HG02885 (cell line): ENCODE measurements around the gene GKN2.

Experiments
- ATAC-seq: cut with Tn5 transposase; IDR thresholded peaks from one replicate; pipeline ENCODE4 v1.9.1; 2021; ENCODE audit warnings: mild to moderate bottlenecking; ENCODE audit not compliant: unreplicated experiment, poor library complexity

Gene GKN2

GRCh38 chr2:68925295-68925896, 27.3 kb downstream of the GKN2 start:
- peak; percentile 62 for ATAC-seq

GRCh38 chr2:68921646-68922045, 31.0 kb downstream of the GKN2 start:
- ATAC-seq: no peak

- ATAC-seq: no peak
These were observed 32.1 kb downstream of the GKN2 start for GRCh38 chr2:68920481-68921170.

DNA sequence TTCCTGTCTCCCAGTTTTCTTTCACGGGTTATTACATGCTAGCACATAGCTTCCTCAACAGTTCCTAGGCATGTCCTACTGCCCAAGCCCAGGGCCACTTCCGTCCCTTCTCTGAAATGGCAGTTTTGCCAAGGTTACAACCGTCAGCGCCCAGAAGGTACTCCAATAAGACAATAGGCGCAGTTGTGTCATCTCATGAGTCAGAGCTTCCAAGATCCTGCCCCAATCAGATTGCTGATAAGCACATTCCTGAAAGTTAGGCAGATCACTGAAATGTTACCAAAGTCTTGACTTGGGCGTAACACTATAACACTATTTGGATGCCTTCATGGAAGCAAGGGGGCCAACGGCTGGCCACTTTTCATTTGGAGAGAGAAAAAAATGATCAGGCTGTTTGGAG, 34.2 kb downstream of the GKN2 start:
- ATAC-seq: no peak

DNA sequence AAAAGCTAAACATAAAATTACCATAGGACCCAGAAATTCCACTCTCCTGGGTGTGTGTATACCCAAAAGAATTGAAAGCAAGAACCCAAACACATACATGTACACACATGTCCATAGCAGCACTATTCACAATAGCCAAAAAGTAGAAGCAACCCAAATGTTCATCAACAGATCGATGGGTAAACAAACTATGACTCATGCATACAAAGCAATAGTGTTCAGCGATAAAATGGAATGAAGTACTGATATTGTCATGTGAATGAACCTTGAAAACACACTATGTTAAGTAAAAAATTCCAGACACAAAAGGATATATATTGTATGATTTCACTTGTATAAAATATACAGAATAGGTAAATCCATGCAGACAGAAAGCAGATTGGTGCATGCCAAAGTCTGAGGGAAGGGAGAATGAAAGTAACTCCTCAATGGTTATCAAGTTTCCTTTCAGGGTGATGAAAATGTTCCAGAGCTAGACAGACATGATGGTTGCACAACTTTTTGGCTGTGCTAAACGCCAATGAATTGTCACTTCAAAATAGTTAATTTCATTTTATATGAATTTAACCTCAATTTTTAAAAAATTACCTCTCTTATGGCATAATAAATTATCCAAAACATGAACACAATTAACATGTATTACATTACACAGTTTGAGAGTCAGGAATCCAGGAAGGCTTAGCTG, 35.5 kb downstream of the GKN2 start:
- no peak for ATAC-seq

- no peak for ATAC-seq
These were observed 36.5 kb downstream of the GKN2 start for GRCh38 chr2:68916226-68916625.

- no peak for ATAC-seq
These were observed 37.3 kb downstream of the GKN2 start for GRCh38 chr2:68915393-68915792.

GRCh38 chr2:68913359-68913758, 39.3 kb downstream of the GKN2 start:
- no peak for ATAC-seq

DNA sequence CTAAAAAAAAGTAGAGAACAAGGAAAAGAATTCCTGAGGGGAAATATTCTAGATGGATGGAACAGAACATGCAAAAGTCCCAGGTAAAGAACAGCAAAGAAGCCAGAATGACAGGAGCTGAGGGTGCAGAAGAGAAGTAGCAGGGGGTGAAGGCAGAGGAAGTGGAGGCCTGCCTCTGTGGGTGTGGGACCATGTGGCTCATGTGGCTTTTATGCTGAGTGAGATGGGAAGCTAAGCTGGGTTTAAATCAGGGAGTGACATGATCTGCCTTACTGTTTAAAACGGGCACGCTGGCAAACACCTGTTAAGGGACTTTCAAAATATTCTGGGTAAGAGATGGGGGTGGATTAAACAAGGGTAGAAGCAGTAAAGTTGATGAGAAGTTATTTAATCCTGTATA, 40.0 kb downstream of the GKN2 start:
- no peak for ATAC-seq

DNA sequence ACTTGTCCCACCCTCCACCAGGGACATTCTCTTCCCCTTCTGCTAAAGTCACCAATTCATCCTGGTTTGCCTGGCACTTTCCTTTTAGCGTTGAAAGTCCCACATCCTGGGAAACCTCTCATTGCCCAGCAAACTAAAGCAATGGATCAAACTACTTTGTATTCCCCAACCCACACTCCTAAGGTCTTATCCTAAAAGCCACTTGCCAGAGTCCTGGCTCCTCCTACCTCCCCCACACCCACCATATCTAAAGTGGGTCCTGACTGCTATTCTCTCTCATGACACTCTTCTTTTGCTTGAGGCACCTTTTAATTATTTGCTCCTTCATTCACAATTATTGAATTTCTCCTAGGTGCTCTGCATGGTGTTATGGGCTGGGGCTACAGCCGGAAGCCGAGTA, 40.6 kb downstream of the GKN2 start:
- no peak for ATAC-seq

DNA sequence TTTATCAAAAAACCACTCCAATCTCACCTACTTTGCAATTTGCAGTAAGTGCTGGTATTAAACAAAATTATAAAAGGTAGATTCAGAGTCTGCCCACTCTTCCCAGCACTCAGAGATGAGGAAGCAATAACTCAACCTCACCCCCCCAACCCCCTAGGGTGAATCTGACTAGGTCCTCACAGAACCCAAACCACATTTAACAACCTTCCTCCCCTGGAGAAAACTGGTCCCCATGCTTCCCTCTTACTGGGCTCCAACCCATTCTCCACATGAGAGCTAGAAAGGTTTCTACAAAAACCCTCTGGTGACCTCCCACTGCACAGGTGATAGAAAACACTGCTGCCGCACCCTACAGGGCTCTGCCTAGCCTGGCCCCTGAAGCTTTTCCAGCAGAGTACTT, 41.0 kb downstream of the GKN2 start:
- no peak for ATAC-seq

DNA sequence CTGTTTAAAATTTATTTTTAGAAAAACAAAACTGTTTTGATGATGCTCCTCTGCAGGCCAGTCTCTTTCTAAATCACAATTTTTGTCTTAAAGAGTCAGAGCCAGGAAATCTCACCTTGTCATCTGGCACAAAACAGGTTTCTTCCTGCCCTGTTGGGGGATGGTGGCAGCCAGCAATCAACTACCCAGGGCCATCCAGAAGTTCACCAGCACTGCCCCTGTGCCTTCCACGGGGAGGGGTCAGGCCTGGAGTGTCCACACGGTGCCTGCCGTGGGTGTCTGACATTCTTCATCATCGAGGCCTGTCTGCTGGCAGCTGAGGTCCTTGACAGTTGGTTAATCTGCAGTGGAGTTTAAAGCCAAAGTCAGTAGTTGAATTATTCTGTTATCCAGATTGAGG, 41.4 kb downstream of the GKN2 start:
- ATAC-seq: no peak

DNA sequence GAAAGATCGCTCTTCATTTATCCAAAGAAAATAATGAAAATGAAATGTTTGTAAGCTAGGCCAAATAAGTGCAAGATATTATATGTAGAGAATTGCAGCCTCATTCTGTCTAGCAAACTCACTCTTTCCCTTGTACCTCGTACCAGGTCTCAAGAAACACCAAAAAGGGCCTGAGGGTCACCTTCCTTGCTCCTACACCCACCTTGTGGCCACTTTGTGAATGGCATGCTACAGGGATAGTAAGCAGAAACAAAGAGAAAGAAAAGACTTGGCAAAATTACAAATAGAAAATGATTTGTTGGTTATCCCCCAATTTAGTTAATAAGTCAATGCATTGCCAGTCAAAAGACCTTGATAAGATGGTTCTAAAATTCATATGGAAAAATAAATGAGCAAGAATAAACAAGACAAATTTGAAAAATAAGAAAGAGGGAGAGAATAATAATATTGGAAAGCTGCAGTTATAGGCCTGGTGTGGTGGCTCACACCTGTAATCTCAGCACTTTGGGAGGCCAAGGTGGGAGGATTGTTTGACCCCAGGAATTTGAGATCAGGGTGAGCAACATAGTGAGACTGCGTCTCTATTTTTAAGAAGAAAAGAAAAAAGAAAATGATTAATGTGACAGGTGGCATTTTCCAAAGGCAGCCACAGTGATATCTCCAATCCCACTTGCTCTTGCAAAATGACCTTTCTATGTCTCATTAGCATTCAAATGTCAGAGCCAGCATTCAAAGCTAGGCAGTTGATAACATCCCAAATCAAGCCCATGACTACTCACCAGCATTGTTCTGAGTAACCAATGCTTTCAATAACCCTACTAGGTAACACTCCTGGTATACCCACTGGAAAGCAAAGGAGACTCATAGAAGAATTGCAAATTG, 42.7 kb downstream of the GKN2 start:
- ATAC-seq: peak; percentile 44

GRCh38 chr2:68908392-68908970, 44.2 kb downstream of the GKN2 start:
- ATAC-seq: peak; percentile 93

DNA sequence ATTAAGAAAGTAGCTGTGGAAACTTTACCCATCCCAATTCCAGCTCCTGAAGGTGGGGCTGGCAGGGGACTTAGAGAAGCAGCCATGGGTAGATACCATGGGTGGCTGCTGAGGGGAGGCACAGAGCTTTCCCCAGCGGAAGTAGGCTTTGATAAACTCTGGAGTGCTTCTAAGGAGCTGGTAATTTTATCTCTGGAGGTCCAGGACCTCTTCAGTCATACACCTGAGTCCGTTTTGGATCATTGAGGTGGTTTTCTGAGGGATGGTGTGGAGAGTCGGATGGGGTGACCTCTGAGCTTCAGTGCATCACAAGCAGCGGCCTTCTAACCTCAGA, 44.8 kb downstream of the GKN2 start:
- ATAC-seq: peak; percentile 28

DNA sequence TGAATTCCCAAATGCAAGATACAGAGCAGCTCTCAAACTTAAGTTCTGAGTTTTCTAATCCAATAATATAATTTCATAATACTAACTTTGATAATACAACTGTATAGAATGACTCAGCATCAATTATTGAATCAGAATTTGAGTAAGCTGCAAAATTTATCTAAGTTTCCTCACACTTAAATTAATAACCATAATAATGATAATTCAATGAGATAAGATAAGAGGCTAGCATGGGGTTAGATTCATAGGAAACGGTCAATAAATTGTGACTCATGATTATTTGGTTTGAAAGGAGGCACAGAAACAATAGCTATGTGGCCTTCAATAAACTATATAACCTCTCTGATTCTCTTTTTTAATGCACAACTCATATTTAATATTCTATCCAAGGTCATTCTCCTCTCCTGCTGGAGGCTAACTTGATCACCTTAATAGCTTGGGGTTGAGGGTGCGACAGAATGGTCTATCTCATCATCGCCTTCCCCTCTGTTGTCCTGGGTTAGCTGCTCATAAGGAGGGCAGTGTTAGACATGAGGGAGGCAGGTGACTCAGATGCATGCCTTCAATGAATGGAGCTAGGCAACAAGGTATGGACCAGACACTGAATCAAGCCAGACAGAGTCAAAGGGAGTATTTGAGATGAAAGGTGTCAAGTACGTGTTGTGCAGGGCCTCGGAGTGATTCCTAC, 45.3 kb downstream of the GKN2 start:
- no peak for ATAC-seq

GRCh38 chr2:68906716-68907115, 46.0 kb downstream of the GKN2 start:
- no peak for ATAC-seq

DNA sequence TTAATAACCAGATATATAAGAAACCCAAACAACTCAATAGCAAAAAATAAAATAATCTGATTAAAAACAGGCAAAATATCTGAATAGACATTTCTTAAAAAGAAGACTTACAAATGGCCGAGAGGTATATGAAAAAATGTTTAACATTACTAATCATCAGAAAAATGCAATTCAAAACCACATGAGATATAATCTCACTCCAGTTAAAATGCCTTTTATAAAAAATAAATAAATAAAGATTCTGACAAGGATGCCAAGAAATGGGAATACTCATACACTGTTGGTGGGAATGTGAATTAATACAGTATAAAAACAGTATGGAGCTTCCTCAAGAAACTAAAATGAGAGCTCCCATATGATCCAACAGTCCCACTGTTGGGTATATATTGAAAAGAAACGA, 47.6 kb downstream of the GKN2 start:
- no peak for ATAC-seq

GRCh38 chr2:68901561-68901960, 51.1 kb downstream of the GKN2 start:
- ATAC-seq: no peak

DNA sequence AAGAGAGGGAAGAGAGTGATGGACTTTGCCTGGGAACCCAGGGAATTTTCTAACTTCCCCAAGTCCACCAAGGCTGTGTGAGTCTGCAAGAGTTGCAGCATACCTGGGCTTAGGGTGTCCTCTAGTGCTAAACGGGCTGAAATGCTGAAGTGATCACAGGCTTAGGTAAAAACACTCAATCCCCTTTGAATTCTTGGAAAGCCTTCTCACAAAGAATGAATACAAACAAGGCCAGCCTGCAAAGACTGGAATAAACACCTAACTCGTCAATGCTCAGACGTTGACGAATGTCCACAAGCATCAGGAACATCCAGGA, 51.5 kb downstream of the GKN2 start:
- ATAC-seq: no peak
